ENCODE results near the gene SCNN1G. TPM values are rescaled to one million over a fixed set of nuclear protein-coding genes. Genes with fewer than 3 reads are reported as not detected.

Gene SCNN1G
- total and polyA plus RNA-seq, 4 donors = not detected

DNA sequence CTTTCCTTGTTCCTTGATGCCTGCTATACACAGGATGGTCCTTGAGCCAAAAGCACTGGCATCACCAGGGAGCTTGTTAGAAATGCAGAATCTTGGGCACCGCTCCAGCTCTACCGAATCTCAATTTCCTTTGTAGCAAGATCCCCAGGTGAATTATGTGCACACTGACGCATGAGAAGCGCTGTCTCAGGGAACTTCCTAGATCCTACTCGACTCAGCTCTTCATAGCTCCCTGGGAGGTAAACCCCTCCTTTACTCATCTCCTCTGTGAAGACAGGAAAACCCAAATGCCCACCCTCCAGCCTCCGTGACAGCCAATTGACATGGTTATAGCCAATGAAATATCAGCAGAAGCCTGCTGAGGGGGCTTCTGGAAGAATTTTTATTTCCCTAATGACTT, 37.4 kb upstream of the SCNN1G start (continued):
- TF ChIP-seq, protein P1, sequence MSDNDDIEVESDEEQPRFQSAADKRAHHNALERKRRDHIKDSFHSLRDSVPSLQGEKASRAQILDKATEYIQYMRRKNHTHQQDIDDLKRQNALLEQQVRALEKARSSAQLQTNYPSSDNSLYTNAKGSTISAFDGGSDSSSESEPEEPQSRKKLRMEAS (IDR thresholded peaks at IDR 0.05) = no peak
- TF ChIP-seq GABPA (IDR thresholded peaks at IDR 0.05 in 1 of 2, conservative IDR thresholded peaks at IDR 0.05 in 1 of 2) = no peak
- TF ChIP-seq SP1 (IDR thresholded peaks at IDR 0.05) = no peak
- TF ChIP-seq HNF4A (conservative IDR thresholded peaks at IDR 0.05) = no peak
- TF ChIP-seq TAF1 (conservative IDR thresholded peaks at IDR 0.05) = no peak
- no peak for TF ChIP-seq FOXA1 (IDR thresholded peaks at IDR 0.05)
- TF ChIP-seq RAD21 (IDR thresholded peaks at IDR 0.05) = no peak
- no peak for TF ChIP-seq JUND (IDR thresholded peaks at IDR 0.05)

GRCh38 chr16:23145608-23146007, 36.9 kb upstream of the SCNN1G start:
- 59% methylated on average over 3 of the region's 3 CpGs for WGBS
- no peak for DNase-seq (ENCODE audit: low spot score)
- H3K9ac ChIP-seq (ENCODE audit: low read depth in 1 of 2, low read length in 2 of 2) = no peak overlapping the region
- H3K4me1 ChIP-seq (ENCODE audit: control insufficient read depth in 4 of 4, insufficient read depth in 4 of 4, low read length in 3 of 4) = peaks cover 12 to 35% (median 21%) of the 10 kb centered on the region in 4 donors
- no peak overlapping the region for H3K4me3 ChIP-seq (ENCODE audit: low read depth in 1 of 3, low read length in 3 of 3)
- H3K27ac ChIP-seq (ENCODE audit: low read depth in 1 of 2, low read length in 2 of 2) = no peak overlapping the region
- H3K27me3 ChIP-seq (ENCODE audit: control insufficient read depth in 4 of 4, insufficient read depth in 4 of 4, low read length in 3 of 4) = no peaks in the 10 kb centered on the region
- no peaks in the 10 kb centered on the region for H3K36me3 ChIP-seq (ENCODE audit: control insufficient read depth in 4 of 4, insufficient read depth in 3 of 4, low read depth in 1 of 4, low read length in 3 of 4)
- H3K9me3 ChIP-seq (ENCODE audit: control insufficient read depth in 4 of 4, low read length in 3 of 4) = no peaks in the 10 kb centered on the region
- TF ChIP-seq HNF4A (conservative IDR thresholded peaks at IDR 0.05) = no peak
- TF ChIP-seq, protein P1 (IDR thresholded peaks at IDR 0.05) = no peak
- no peak for TF ChIP-seq SP1 (IDR thresholded peaks at IDR 0.05)
- TF ChIP-seq NR2F2 (IDR thresholded peaks at IDR 0.05) = no peak
- no peak for TF ChIP-seq FOXA2 (IDR thresholded peaks at IDR 0.05)
- no peak for TF ChIP-seq HNF4G (IDR thresholded peaks at IDR 0.05)
- TF ChIP-seq, protein P2, sequence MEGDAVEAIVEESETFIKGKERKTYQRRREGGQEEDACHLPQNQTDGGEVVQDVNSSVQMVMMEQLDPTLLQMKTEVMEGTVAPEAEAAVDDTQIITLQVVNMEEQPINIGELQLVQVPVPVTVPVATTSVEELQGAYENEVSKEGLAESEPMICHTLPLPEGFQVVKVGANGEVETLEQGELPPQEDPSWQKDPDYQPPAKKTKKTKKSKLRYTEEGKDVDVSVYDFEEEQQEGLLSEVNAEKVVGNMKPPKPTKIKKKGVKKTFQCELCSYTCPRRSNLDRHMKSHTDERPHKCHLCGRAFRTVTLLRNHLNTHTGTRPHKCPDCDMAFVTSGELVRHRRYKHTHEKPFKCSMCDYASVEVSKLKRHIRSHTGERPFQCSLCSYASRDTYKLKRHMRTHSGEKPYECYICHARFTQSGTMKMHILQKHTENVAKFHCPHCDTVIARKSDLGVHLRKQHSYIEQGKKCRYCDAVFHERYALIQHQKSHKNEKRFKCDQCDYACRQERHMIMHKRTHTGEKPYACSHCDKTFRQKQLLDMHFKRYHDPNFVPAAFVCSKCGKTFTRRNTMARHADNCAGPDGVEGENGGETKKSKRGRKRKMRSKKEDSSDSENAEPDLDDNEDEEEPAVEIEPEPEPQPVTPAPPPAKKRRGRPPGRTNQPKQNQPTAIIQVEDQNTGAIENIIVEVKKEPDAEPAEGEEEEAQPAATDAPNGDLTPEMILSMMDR (IDR thresholded peaks at IDR 0.05; ENCODE audit: low read depth, low read length, missing input control) = no peak
- no peak for TF ChIP-seq GABPA (IDR thresholded peaks at IDR 0.05 in 1 of 2, conservative IDR thresholded peaks at IDR 0.05 in 1 of 2)
- TF ChIP-seq EGR1 (IDR thresholded peaks at IDR 0.05; ENCODE audit: low read depth in 2 of 2) = no peak
- TF ChIP-seq RXRA (IDR thresholded peaks at IDR 0.05) = no peak
- no peak for TF ChIP-seq RAD21 (IDR thresholded peaks at IDR 0.05)
- TF ChIP-seq ATF3 (IDR thresholded peaks at IDR 0.05) = no peak
- no peak for TF ChIP-seq TAF1 (conservative IDR thresholded peaks at IDR 0.05)
- no peak for TF ChIP-seq FOXA1 (IDR thresholded peaks at IDR 0.05)
- TF ChIP-seq, protein P3, sequence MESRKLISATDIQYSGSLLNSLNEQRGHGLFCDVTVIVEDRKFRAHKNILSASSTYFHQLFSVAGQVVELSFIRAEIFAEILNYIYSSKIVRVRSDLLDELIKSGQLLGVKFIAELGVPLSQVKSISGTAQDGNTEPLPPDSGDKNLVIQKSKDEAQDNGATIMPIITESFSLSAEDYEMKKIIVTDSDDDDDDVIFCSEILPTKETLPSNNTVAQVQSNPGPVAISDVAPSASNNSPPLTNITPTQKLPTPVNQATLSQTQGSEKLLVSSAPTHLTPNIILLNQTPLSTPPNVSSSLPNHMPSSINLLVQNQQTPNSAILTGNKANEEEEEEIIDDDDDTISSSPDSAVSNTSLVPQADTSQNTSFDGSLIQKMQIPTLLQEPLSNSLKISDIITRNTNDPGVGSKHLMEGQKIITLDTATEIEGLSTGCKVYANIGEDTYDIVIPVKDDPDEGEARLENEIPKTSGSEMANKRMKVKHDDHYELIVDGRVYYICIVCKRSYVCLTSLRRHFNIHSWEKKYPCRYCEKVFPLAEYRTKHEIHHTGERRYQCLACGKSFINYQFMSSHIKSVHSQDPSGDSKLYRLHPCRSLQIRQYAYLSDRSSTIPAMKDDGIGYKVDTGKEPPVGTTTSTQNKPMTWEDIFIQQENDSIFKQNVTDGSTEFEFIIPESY (IDR thresholded peaks at IDR 0.05) = no peak
